SK-N-SH (cell line): Measurements from ENCODE around the gene NHERF2.

ENCODE experiments used
- EP300 ChIP-seq, 2 experiments: IDR thresholded peaks; 2 replicates each; pipeline versions ENCODE4 v1.4.0 to v1.6.1; 2012; ENCODE audit warnings: borderline replicate concordance in 1 of 2, low read depth in 1 of 2, low read length in 1 of 2
- GATA2 ChIP-seq: sonication (generic); formaldehyde crosslinking; IDR thresholded peaks from 2 replicates; pipeline ENCODE4 v1.5.0; 2020; ENCODE audit warnings: mild to moderate bottlenecking, missing genetic modification reagents
- POLR2AphosphoS5 ChIP-seq: IDR thresholded peaks from 2 replicates; pipeline ENCODE4 v1.6.1; 2012; ENCODE audit warnings: low read depth, low read length
- RAD21 ChIP-seq: IDR thresholded peaks from 2 replicates; pipeline ENCODE4 v1.6.1; 2012; ENCODE audit warnings: mild to moderate bottlenecking, low read length
- TAF1 ChIP-seq: IDR thresholded peaks from 2 replicates; pipeline ENCODE4 v1.6.1; 2012; ENCODE audit warnings: low read depth, mild to moderate bottlenecking, low read length, moderate library complexity, borderline replicate concordance
- YY1 ChIP-seq: IDR thresholded peaks from 2 replicates; pipeline ENCODE4 v1.4.0; 2012; ENCODE audit warnings: low read depth, mild to moderate bottlenecking
- TF ChIP-seq, protein P1 (sequence below): fragments of 200-600 bp; sonication (generic); IDR thresholded peaks from 2 replicates; pipeline ENCODE4 v1.6.1; 2017; ENCODE audit warnings: antibody characterized with exemption, mild to moderate bottlenecking, moderate library complexity
- TF ChIP-seq, protein P2 (sequence below): IDR thresholded peaks from 2 replicates; pipeline ENCODE4 v1.6.1; 2012; ENCODE audit warnings: mild to moderate bottlenecking, low read depth, low read length, moderate library complexity
- TF ChIP-seq, protein P3 (sequence below): IDR thresholded peaks from 2 replicates; pipeline ENCODE4 v1.4.0; 2012; ENCODE audit warnings: low read depth
- TF ChIP-seq, protein P4 (sequence below): IDR thresholded peaks from 2 replicates; pipeline ENCODE4 v1.4.0; 2012; ENCODE audit warnings: low read depth, borderline replicate concordance

DNA sequence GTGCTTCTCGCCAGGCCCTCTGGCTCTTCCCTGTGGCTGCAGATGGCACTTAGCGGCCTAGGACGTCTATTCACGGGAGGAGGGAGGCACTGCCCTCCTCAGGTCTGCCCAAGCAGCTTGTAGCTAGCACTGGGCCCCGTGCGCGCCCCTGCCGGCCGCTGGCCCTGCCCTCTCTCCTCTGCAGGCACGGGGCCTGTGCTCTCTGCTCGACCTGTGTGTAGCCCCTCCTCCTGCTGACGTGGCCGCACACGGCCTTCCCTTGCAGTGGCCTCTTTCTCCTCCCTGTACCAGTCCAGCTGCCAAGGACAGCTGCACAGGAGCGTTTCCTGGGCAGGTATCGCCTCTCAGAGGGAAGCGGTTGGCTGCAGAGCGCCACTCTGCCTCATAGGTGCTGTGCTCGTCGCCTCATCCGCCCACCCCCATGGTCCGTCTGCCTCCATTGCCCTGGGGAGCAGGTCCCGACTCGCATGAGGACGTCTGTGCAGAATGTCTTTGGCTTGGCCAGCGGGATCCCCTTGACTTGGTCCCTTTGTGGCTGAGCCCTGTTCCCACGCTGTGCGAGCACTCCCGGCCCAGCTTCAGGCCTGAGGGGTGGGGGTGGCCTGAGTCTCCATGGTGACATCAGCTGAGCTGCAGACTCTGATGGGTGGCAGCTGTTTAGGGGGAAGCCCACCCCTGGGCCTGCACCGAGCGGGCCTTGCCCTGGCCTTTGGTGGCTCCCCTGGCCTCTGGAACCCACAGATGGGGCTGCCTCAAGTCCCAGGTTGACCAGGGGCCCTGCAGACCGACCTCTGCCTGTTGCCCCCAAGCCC is 55.7 kb downstream of the NHERF2 start:
- TF ChIP-seq, protein P1, sequence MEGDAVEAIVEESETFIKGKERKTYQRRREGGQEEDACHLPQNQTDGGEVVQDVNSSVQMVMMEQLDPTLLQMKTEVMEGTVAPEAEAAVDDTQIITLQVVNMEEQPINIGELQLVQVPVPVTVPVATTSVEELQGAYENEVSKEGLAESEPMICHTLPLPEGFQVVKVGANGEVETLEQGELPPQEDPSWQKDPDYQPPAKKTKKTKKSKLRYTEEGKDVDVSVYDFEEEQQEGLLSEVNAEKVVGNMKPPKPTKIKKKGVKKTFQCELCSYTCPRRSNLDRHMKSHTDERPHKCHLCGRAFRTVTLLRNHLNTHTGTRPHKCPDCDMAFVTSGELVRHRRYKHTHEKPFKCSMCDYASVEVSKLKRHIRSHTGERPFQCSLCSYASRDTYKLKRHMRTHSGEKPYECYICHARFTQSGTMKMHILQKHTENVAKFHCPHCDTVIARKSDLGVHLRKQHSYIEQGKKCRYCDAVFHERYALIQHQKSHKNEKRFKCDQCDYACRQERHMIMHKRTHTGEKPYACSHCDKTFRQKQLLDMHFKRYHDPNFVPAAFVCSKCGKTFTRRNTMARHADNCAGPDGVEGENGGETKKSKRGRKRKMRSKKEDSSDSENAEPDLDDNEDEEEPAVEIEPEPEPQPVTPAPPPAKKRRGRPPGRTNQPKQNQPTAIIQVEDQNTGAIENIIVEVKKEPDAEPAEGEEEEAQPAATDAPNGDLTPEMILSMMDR: no peak
- no peak for TF ChIP-seq RAD21
- no peak for TF ChIP-seq TAF1
- TF ChIP-seq, protein P2, sequence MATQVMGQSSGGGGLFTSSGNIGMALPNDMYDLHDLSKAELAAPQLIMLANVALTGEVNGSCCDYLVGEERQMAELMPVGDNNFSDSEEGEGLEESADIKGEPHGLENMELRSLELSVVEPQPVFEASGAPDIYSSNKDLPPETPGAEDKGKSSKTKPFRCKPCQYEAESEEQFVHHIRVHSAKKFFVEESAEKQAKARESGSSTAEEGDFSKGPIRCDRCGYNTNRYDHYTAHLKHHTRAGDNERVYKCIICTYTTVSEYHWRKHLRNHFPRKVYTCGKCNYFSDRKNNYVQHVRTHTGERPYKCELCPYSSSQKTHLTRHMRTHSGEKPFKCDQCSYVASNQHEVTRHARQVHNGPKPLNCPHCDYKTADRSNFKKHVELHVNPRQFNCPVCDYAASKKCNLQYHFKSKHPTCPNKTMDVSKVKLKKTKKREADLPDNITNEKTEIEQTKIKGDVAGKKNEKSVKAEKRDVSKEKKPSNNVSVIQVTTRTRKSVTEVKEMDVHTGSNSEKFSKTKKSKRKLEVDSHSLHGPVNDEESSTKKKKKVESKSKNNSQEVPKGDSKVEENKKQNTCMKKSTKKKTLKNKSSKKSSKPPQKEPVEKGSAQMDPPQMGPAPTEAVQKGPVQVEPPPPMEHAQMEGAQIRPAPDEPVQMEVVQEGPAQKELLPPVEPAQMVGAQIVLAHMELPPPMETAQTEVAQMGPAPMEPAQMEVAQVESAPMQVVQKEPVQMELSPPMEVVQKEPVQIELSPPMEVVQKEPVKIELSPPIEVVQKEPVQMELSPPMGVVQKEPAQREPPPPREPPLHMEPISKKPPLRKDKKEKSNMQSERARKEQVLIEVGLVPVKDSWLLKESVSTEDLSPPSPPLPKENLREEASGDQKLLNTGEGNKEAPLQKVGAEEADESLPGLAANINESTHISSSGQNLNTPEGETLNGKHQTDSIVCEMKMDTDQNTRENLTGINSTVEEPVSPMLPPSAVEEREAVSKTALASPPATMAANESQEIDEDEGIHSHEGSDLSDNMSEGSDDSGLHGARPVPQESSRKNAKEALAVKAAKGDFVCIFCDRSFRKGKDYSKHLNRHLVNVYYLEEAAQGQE: no peak
- TF ChIP-seq EP300 (IDR thresholded peaks at IDR 0.05; ENCODE audit: borderline replicate concordance in 1 of 2, low read depth in 1 of 2, low read length in 1 of 2): no peak
- TF ChIP-seq, protein P3, sequence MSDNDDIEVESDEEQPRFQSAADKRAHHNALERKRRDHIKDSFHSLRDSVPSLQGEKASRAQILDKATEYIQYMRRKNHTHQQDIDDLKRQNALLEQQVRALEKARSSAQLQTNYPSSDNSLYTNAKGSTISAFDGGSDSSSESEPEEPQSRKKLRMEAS: no peak
- TF ChIP-seq POLR2AphosphoS5: no peak
- no peak for TF ChIP-seq YY1
- TF ChIP-seq GATA2 (CRISPR knock-in tag): no peak
- TF ChIP-seq, protein P4, sequence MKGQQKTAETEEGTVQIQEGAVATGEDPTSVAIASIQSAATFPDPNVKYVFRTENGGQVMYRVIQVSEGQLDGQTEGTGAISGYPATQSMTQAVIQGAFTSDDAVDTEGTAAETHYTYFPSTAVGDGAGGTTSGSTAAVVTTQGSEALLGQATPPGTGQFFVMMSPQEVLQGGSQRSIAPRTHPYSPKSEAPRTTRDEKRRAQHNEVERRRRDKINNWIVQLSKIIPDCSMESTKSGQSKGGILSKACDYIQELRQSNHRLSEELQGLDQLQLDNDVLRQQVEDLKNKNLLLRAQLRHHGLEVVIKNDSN: no peak
